ENCODE measurements around the gene IGFL4. TPM values are rescaled to one million over a fixed set of nuclear protein-coding genes. Genes with fewer than 3 reads are reported as not detected.

Gene IGFL4
- total RNA-seq, 1 donor from 2014 or later: 1.3 TPM

GRCh38 chr19:46060012-46060411, 19.2 kb upstream of the IGFL4 start:
- H3K9me3 Mint-ChIP-seq: no peaks in the 10 kb centered on the region
- H3K4me3 Mint-ChIP-seq: no peak overlapping the region
- peaks cover 13% of the 10 kb centered on the region for H3K27me3 Mint-ChIP-seq
- DNase-seq (ENCODE audit: extremely low spot score, unreplicated experiment): no peak
- TF ChIP-seq CTCF (conservative IDR thresholded peaks at IDR 0.05): no peak
- no peak overlapping the region for H3K27ac Mint-ChIP-seq
- H3K4me1 Mint-ChIP-seq (ENCODE audit: unreplicated experiment): peaks cover 8% of the 10 kb centered on the region
- H3K36me3 Mint-ChIP-seq: peaks cover 3% of the 10 kb centered on the region

DNA sequence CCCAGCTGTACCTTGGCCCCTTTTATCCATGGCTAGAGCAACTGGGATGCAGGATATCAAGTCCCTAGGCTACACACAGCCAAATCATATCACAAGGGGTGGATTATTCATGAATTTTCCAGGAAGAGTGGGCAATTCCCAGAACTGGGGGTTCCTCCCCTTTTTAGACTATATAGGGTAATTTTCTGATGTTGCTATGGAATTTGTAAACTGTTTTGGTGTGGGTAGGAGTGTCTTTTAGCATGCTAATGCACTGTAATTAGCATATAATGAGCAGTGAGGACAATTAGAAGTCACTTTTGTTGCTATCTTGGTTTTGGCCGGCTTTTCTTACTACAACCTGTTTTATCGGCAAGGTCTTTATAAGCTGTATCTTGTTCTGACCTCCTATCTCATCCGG, 18.0 kb upstream of the IGFL4 start:
- TF ChIP-seq CTCF (conservative IDR thresholded peaks at IDR 0.05): no peak
- no peak overlapping the region for H3K4me3 Mint-ChIP-seq
- H3K27ac Mint-ChIP-seq: no peak overlapping the region
- H3K9me3 Mint-ChIP-seq: no peaks in the 10 kb centered on the region
- DNase-seq (ENCODE audit: extremely low spot score, unreplicated experiment): no peak
- H3K27me3 Mint-ChIP-seq: peaks cover 20% of the 10 kb centered on the region
- no peaks in the 10 kb centered on the region for H3K36me3 Mint-ChIP-seq
- peaks cover 8% of the 10 kb centered on the region for H3K4me1 Mint-ChIP-seq (ENCODE audit: unreplicated experiment)

DNA sequence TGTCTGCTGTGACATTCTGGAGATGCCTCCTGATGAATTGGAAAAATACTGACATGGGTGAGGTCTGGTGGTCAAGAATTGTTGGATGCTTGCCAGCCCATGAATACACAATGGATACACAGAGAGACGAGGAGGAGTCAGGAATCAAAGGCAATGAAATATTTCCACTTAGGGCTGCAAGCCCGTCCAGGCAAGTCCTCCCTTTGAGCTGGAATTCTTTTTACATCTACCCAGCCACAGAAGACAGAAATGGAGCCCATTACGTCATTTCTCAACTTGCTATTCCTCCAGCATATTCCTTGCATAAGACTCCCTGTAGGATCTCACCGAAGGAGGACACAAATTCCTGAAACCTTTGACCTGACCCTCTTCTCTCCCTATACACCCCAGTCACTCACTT, 15.7 kb upstream of the IGFL4 start:
- no peaks in the 10 kb centered on the region for H3K36me3 Mint-ChIP-seq
- TF ChIP-seq CTCF (conservative IDR thresholded peaks at IDR 0.05): no peak
- no peak overlapping the region for H3K4me3 Mint-ChIP-seq
- peaks cover 8% of the 10 kb centered on the region for H3K4me1 Mint-ChIP-seq (ENCODE audit: unreplicated experiment)
- peaks cover 33% of the 10 kb centered on the region for H3K27me3 Mint-ChIP-seq
- H3K9me3 Mint-ChIP-seq: no peaks in the 10 kb centered on the region
- no peak overlapping the region for H3K27ac Mint-ChIP-seq
- DNase-seq (ENCODE audit: extremely low spot score, unreplicated experiment): no peak

DNA sequence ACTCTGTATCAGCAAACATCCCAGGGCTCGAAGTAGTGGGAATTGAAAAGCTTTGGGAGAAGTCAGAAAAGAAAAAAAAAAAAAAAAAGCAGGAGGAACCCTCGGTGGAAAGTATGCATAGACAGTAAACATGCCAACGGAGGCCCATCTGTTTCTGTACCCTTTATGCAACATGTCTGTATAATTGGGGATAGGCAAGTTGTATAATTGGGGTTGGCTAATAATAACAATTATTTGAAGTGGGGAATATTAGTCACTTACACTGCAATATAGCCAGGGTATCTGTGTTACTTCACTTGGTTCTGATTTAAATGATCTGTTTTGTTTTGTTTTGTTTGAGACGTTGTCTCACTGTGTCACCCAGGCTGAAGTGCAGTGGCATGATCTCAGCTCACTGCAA, 12.1 kb upstream of the IGFL4 start:
- TF ChIP-seq CTCF (conservative IDR thresholded peaks at IDR 0.05): no peak
- Mint-ChIP-seq H3K27ac (no peak overlapping the region), H3K4me3 (no peak overlapping the region), H3K27me3 (peaks cover 45% of the 10 kb centered on the region), H3K36me3 (no peaks in the 10 kb centered on the region), H3K4me1 (ENCODE audit: unreplicated experiment) (peaks cover 8% of the 10 kb centered on the region), H3K9me3 (no peaks in the 10 kb centered on the region)
- DNase-seq (ENCODE audit: extremely low spot score, unreplicated experiment): no peak

GRCh38 chr19:46049597-46049996, 8.8 kb upstream of the IGFL4 start:
- no peaks in the 10 kb centered on the region for H3K4me1 Mint-ChIP-seq (ENCODE audit: unreplicated experiment)
- no peaks in the 10 kb centered on the region for H3K36me3 Mint-ChIP-seq
- H3K4me3 Mint-ChIP-seq: no peak overlapping the region
- DNase-seq (ENCODE audit: extremely low spot score, unreplicated experiment): no peak
- no peak overlapping the region for H3K27ac Mint-ChIP-seq
- no peak for TF ChIP-seq CTCF (conservative IDR thresholded peaks at IDR 0.05)
- peaks cover 48% of the 10 kb centered on the region for H3K27me3 Mint-ChIP-seq
- peaks cover 12% of the 10 kb centered on the region for H3K9me3 Mint-ChIP-seq

DNA sequence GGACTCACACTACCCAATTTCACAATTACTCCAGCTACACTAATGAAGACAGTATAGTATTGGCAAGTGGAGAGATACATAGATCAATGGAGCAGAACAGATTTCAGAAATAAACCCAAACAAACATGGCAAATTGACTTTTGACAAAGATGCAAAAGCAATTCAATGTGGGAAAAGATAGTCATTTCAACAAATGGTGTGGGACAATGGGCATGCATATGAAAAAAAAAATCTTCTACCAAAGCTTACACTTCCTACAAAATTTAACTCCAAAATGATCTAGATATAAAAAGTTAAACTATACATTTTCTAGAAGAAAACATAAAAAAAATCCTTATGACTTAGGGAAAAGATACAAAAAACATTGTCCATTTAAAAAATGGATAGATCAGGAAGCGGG, 2.7 kb upstream of the IGFL4 start:
- no peak overlapping the region for H3K4me3 Mint-ChIP-seq
- peaks cover 16% of the 10 kb centered on the region for H3K27me3 Mint-ChIP-seq
- no peak overlapping the region for H3K27ac Mint-ChIP-seq
- no peak for DNase-seq (ENCODE audit: extremely low spot score, unreplicated experiment)
- peaks cover 5% of the 10 kb centered on the region for H3K36me3 Mint-ChIP-seq
- H3K9me3 Mint-ChIP-seq: peaks cover 25% of the 10 kb centered on the region
- TF ChIP-seq CTCF (conservative IDR thresholded peaks at IDR 0.05): no peak
- H3K4me1 Mint-ChIP-seq (ENCODE audit: unreplicated experiment): peaks cover 10% of the 10 kb centered on the region
